K562 (cell line): Measurements from ENCODE around the gene DOCK6. TPM values are rescaled to one million over a fixed set of nuclear protein-coding genes. Genes with fewer than 3 reads are reported as not detected.

Experiments used
- CBX1 ChIP-seq: sonication (generic); IDR thresholded peaks from 2 replicates; pipeline ENCODE4 v1.6.1; 2016; ENCODE audit warnings: antibody characterized with exemption, low read depth, mild to moderate bottlenecking
- CREB3L1 ChIP-seq: fragments of 450-650 bp; IDR thresholded peaks from 2 replicates; pipeline ENCODE4 v1.6.1; 2014; ENCODE audit warnings: low read depth, mild to moderate bottlenecking, moderate library complexity, borderline replicate concordance
- CSDE1 ChIP-seq, 2 experiments: fragments of 450-650 bp; IDR thresholded peaks; 2 replicates each; pipeline ENCODE4 v1.6.1; 2016; ENCODE audit warnings: mild to moderate bottlenecking in 1 of 2
- CXXC5 ChIP-seq: fragments of 250-450 bp; sonication (Bioruptor Pico); IDR thresholded peaks from 2 replicates; pipeline ENCODE4 v1.8.0; 2022; ENCODE audit warnings: inconsistent platforms, mild to moderate bottlenecking, moderate library complexity
- EP300 ChIP-seq: IDR thresholded peaks from 2 replicates; pipeline ENCODE4 v1.6.1; 2012; ENCODE audit warnings: low read length, improper control_type of control experiment
- FOXO4 ChIP-seq: fragments of 450-650 bp; formaldehyde crosslinking; IDR thresholded peaks from 2 replicates; pipeline ENCODE4 v1.4.0; 2020; ENCODE audit warnings: mild to moderate bottlenecking, moderate library complexity
- FOXP4 ChIP-seq: sonication (generic); formaldehyde crosslinking; IDR thresholded peaks from 2 replicates; pipeline ENCODE4 v1.8.0; 2022; ENCODE audit warnings: mild to moderate bottlenecking, missing genetic modification reagents, borderline replicate concordance
- HEY1 ChIP-seq: fragments of 250-450 bp; sonication (Bioruptor Pico); IDR thresholded peaks from 2 replicates; pipeline ENCODE4 v1.5.0; 2020; ENCODE audit warnings: mild to moderate bottlenecking, moderate library complexity, borderline replicate concordance
- MEF2A ChIP-seq: IDR thresholded peaks from 2 replicates; pipeline ENCODE4 v1.6.1; 2011; ENCODE audit warnings: low read depth, mild to moderate bottlenecking, low read length, moderate library complexity; ENCODE audit not compliant: control insufficient read depth
- NCOA6 ChIP-seq: fragments of 450-650 bp; IDR thresholded peaks from 2 replicates; pipeline ENCODE4 v1.6.1; 2017; ENCODE audit warnings: mild to moderate bottlenecking
- PHB2 ChIP-seq: fragments of 450-650 bp; IDR thresholded peaks from 2 replicates; pipeline ENCODE4 v1.6.1; 2017; ENCODE audit warnings: low read depth
- PML ChIP-seq: IDR thresholded peaks from 2 replicates; pipeline ENCODE4 v1.6.1; 2012; ENCODE audit warnings: low read length, inconsistent platforms
- RBM17 ChIP-seq: fragments of 200-400 bp; formaldehyde crosslinking; IDR thresholded peaks from 2 replicates; pipeline ENCODE4 v1.6.1; 2017; ENCODE audit warnings: low read depth, mild to moderate bottlenecking, low read length, borderline replicate concordance
- ZBTB2 ChIP-seq: fragments of 450-650 bp; IDR thresholded peaks from 2 replicates; pipeline ENCODE4 v1.6.1; 2016; ENCODE audit warnings: antibody characterized with exemption
- ZBTB26 ChIP-seq: fragments of 450-650 bp; formaldehyde crosslinking; IDR thresholded peaks from 2 replicates; pipeline ENCODE4 v1.4.0; 2022; ENCODE audit warnings: missing genetic modification characterization
- ZBTB33 ChIP-seq: sonication (generic); formaldehyde crosslinking; IDR thresholded peaks from 2 replicates; pipeline ENCODE4 v1.8.1; 2023; ENCODE audit warnings: mild to moderate bottlenecking, missing genetic modification reagents
- ZNF197 ChIP-seq: fragments of 200-800 bp; sonication (Bioruptor generic); IDR thresholded peaks from 2 replicates; pipeline ENCODE4 v1.6.1; 2016; ENCODE audit warnings: low read depth, missing genetic modification characterization, missing compliant biosample characterization
- ZNF324 ChIP-seq: fragments of 250-450 bp; sonication (Bioruptor Pico); IDR thresholded peaks from 2 replicates; pipeline ENCODE4 v1.4.0; 2020; ENCODE audit warnings: mild to moderate bottlenecking
- ZNF77 ChIP-seq: fragments of 250-450 bp; sonication (Bioruptor Pico); IDR thresholded peaks from 2 replicates; pipeline ENCODE4 v1.5.0; 2020
- polyA plus RNA-seq, 8 experiments: library from polyadenylated mRNA; depleted of rRNA in 4 of 8; stranded (reverse) in 5 of 8; unstranded in 3 of 8; fragments of >200 nt; fragmentation: Nextera tagmentation in 2 of 8; fragmentation: Illumina TruSeq in 1 of 8; extraction: Ambion mirVana in 2 of 8; extraction: Trizol in 1 of 8; gene quantifications; 2 replicates each; pipeline versions ENCODE4 v1.2.1 to v1.2.3, GENCODE V29; 2011 to 2014; ENCODE audit warnings: inconsistent platforms in 1 of 8, missing spikeins in 1 of 8
- total RNA-seq, 7 experiments: library from RNA; depleted of rRNA in 6 of 7; stranded (reverse); fragments of >200 nt in 6 of 7; fragmentation: Illumina TruSeq in 2 of 7; extraction: Trizol in 2 of 7; gene quantifications; 2 replicates each; pipeline versions ENCODE4 v1.2.1 to v1.2.3, GENCODE V29; 2011 to 2021; ENCODE audit warnings: low replicate concordance in 1 of 7

Gene DOCK6
- total and polyA plus RNA-seq, 9 of the 15 experiments (the other 6 are each of a cell fraction or from before 2014, with no cell fraction given), result 0.35 to 19.3 (median 3.8) TPM

DNA sequence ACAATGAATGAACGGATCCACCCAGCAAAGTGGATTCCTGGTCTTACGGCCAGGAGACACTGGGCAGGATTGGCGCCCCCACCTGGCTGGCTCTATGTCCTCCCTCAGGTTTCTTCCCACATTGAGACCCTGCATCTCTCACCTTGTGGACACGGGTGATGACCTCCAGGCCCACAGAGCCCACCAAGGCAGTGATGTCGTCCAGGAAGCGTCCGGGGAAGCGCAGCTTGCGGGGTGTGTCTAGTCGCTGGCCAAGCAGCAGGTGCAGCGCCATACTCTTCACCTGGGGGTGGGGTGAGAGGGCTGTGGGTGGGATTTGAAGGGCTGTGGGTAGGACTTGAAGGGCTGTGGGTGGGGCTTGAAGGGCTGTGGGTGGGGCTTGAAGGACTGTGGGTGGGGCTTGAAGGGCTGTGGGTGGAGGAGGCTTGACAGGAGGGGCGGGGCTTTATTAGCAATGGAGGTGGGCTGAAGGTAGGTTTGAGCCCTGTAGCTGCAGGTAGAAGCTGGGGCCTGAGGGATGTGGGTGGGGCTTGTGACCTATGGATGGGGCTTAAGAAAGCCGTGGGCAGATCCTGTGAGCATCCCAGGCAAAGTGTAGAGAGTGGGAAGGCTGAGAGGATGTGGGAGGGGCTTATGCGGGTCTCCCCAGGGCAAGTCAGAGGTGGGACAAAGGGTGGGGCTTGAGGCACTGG, 35.0 kb downstream of the DOCK6 start (continued):
- TF ChIP-seq FOXO4 (CRISPR knock-in tag) (no peak), PHB2 (no peak), CREB3L1 (no peak), CXXC5 (CRISPR knock-in tag) (no peak), EP300 (no peak), CBX1 (no peak), HEY1 (no peak), ZNF77 (CRISPR knock-in tag) (no peak), ZBTB2 (no peak), CSDE1 (IDR thresholded peaks at IDR 0.05) (no peak), NCOA6 (no peak), RBM17 (no peak), MEF2A (no peak), ZBTB26 (CRISPR knock-in tag) (0 out of 2 replicates have a peak, but pooled peaks have one; percentile 33), ZBTB33 (CRISPR knock-in tag) (peak; percentile 93), ZNF324 (no peak), FOXP4 (CRISPR knock-in tag) (no peak), ZNF197 (no peak), PML (no peak)
